KOPT-K1 (cell line): ENCODE measurements around the gene C11orf16.
"Not testable (repeated sequence)": the region's sequence is repeated elsewhere in the genome, so short reads cannot be mapped to it uniquely, and the experiment has no call there.

ENCODE experiments used
- H3K27ac ChIP-seq: fragments of 200-600 bp; sonication (generic); 2 replicates; pipeline ENCODE4 v1.5.1; 2016; ENCODE audit warnings: antibody characterized with exemption, mild to moderate bottlenecking, low read depth, low read length; ENCODE audit not compliant: poor library complexity, severe bottlenecking
- H3K36me3 ChIP-seq: fragments of 200-600 bp; sonication (generic); 2 replicates; pipeline ENCODE4 v1.5.1; 2017; ENCODE audit warnings: antibody characterized with exemption, mild to moderate bottlenecking, low read length, moderate library complexity; ENCODE audit not compliant: insufficient read depth
- H3K9me3 ChIP-seq: fragments of 200-600 bp; sonication (generic); 2 replicates; pipeline ENCODE4 v1.5.1; 2017; ENCODE audit warnings: antibody characterized with exemption, low read length, mild to moderate bottlenecking; ENCODE audit not compliant: insufficient read depth, poor library complexity, severe bottlenecking

Gene C11orf16

DNA sequence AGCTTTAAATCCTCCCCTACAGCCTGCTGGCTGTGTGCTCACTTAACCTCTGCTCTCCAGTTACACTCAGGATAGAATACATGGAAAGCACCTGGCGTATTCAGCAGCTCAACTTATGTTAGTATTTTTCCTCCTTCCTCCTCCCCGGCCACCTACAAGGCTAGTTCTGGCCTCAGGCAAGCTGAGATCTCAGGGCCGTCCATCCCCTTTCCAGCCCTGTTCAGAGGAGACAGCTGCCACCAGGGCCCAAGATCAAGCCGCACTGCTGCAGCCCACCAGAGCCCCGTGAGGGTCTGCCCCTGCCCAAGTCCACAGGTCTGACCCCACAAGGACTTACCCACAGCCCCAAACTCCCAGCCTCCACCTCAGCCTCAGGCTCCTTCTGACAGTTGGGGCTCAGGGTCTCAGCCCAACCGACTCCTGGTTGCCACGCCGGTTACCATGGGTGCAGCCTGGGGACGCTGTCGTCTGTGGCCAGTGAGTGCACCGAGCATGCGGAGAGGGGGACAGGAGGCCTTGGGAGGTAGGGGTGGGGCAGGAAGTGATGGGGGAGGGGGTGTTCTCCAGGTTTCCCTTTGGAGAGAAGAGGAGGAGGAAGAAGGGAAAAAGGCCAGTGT, at the start of gene C11orf16:
Gene C11orf16, minus strand, starts transcription at position 384 of the 617 bp plus-strand sequence. CDS start 639 bp downstream, outside the sequence.
- Histone ChIP-seq H3K27ac (no peak within 1 kb of the TSS), H3K36me3 (no peaks in the 10 kb centered on the region), H3K9me3 (no peaks in the 10 kb centered on the region)

- Histone ChIP-seq H3K9me3 (no peaks in the 10 kb centered on the region), H3K36me3 (no peaks in the 10 kb centered on the region)
Observed at GRCh38 chr11:8980485-8980884, 47.7 kb upstream of the C11orf16 start.

DNA sequence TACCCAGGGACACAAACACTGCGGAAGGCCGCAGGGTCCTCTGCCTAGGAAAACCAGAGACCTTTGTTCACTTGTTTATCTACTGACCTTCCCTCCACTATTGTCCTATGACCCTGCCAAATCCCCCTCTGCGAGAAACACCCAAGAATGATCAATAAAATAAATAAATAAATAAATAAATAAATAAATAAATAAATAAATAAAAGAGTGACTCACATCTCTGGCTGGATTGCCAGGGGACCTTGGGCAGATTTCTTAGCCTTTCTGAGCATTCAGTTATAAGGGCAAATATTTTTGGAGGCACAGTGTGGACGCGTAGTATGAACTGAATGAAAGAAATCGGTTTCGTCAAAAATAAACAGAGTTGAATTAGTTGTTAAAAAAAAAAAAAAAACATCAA, 46.6 kb upstream of the C11orf16 start:
- not testable (repeated sequence) for H3K36me3 ChIP-seq, H3K9me3 ChIP-seq, H3K27ac ChIP-seq

More at GRCh38 chr11:8980485-8980884, 47.7 kb upstream of the C11orf16 start:
- no peak overlapping the region for H3K27ac ChIP-seq

- no peak overlapping the region for H3K27ac ChIP-seq
- H3K9me3 ChIP-seq: no peaks in the 10 kb centered on the region
- H3K36me3 ChIP-seq: no peaks in the 10 kb centered on the region
Observed at GRCh38 chr11:8973121-8973520, 40.4 kb upstream of the C11orf16 start.

DNA sequence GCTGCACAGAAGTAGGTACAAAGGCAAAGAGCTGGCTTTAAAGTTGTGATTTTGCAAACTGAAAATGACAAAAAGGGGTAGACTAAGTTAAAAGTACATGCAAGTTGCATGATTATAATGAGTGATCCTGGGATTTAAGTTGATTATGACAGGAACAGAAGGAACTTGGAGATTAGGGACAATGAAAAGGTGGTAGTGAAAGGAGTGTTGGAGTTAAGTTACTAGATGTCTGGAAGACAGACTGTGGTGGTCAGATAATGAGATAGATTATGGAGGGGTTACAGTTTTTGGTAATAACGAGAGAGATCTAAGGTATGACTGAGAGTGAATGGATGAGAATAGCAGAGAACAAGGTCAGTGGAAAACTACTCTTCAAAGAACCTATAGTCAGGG, 39.2 kb upstream of the C11orf16 start:
- H3K36me3 ChIP-seq: peaks cover 6% of the 10 kb centered on the region; the same call in 1 of the 2 replicates
- no peaks in the 10 kb centered on the region for H3K9me3 ChIP-seq
- H3K27ac ChIP-seq: no peak overlapping the region

- peaks cover 6% of the 10 kb centered on the region; the same call in 1 of the 2 replicates for H3K36me3 ChIP-seq
- H3K9me3 ChIP-seq: no peaks in the 10 kb centered on the region
- no peak overlapping the region for H3K27ac ChIP-seq
Observed at GRCh38 chr11:8971196-8971923, 38.6 kb upstream of the C11orf16 start.

DNA sequence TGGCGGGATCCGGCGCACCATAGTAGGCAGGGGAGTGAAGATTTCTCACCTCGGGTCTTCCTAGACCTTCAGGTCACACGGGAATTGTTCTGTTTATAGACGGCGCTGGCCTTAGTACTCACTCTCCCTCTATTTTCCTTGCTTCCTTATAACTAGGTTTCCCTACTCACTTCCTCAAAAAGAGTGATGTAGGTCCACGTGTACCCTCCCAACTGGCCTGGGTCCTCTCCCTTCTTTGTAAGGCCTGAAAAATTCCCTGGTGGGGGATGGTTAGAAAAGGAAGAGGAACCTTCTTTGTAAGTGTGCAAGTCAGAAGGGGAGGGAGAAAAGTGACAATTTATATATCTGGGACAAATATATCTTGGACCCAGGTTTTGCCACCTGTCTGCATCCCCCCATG, 34.4 kb upstream of the C11orf16 start:
- Histone ChIP-seq H3K9me3 (no peaks in the 10 kb centered on the region), H3K27ac (no peak overlapping the region), H3K36me3 (peaks cover 6% of the 10 kb centered on the region; the same call in 1 of the 2 replicates)

- Histone ChIP-seq H3K27ac (peak within 1 kb of the TSS; percentile 86), H3K36me3 (peaks cover 6% of the 10 kb centered on the region; the same call in 1 of the 2 replicates), H3K9me3 (no peaks in the 10 kb centered on the region)
Observed at GRCh38 chr11:8964324-8965320, 31.9 kb upstream of the C11orf16 start, which contains the start of gene TMEM9B. Gene TMEM9B, minus strand, starts transcription at chr11:8964442. Its CDS starts 129 bp downstream, at chr11:8964313.

GRCh38 chr11:8963569-8964323, 31.0 kb upstream of the C11orf16 start:
- no peaks in the 10 kb centered on the region for H3K9me3 ChIP-seq
- H3K36me3 ChIP-seq: peaks cover 6% of the 10 kb centered on the region; the same call in 1 of the 2 replicates
- peak overlapping the region; percentile 86 for H3K27ac ChIP-seq

DNA sequence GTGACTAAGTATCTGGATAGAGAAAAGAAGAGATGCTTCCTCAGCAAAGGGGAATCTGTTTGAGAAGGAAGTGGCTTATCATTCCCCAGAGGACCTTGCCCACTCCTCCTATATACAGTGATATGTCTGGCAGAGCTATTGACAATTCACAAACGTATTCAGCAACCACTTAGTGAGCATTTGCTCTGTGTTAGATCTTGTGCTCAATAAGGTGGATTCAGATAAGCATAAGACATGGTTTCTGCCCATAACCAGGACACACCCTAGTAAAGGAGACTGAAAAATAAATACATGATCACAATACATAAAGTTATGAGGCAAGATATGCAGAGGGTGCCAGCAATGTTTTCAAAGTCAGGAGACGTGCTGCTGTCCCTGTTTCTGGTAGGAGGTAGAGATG, 30.1 kb upstream of the C11orf16 start:
- H3K36me3 ChIP-seq: peaks cover 6% of the 10 kb centered on the region; the same call in 1 of the 2 replicates
- no peaks in the 10 kb centered on the region for H3K9me3 ChIP-seq
- no peak overlapping the region for H3K27ac ChIP-seq

- no peak overlapping the region for H3K27ac ChIP-seq
- H3K9me3 ChIP-seq: no peaks in the 10 kb centered on the region
- H3K36me3 ChIP-seq: no peaks in the 10 kb centered on the region
Observed at GRCh38 chr11:8961401-8961800, 28.7 kb upstream of the C11orf16 start.

DNA sequence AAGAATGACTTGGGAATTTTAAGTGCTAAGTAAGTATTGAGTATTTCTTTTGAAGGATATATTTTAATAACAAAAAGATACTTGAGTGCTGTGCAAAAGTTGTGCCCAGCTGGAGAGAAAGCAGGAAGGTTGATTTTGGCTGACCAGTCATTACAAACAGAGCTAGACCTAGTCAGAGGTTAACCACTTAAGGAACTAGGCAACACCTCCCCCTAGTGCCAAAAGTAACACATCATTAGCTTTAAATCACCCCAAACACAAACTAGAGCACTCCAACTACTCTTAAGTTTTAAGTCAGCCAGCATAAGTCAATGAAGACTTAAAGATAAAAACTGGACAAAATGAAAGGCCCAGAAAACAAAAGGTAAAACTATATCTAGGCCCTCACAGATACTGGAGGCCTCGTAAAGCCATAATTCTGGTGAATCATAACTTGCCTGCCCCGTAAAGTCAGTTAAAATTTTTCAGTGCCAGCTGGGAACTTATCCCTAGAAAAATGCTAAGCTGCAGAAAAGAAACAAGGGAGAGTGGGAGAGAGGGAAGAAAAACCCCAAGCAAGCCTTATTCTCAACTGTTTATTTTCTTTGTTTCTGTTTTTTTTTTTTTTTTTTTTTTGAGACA, 26.9 kb upstream of the C11orf16 start:
- Histone ChIP-seq H3K9me3 (no peaks in the 10 kb centered on the region), H3K36me3 (peaks cover 5% of the 10 kb centered on the region; the same call in 1 of the 2 replicates), H3K27ac (no peak overlapping the region)

GRCh38 chr11:8956860-8957259, 24.1 kb upstream of the C11orf16 start:
- H3K27ac ChIP-seq: no peak overlapping the region
- H3K36me3 ChIP-seq: peaks cover 14% of the 10 kb centered on the region
- H3K9me3 ChIP-seq: no peaks in the 10 kb centered on the region

- Histone ChIP-seq H3K9me3 (no peaks in the 10 kb centered on the region), H3K27ac (no peak overlapping the region), H3K36me3 (peaks cover 47% of the 10 kb centered on the region)
Observed at GRCh38 chr11:8948886-8949285, 16.1 kb upstream of the C11orf16 start.
